ENCODE measurements around the gene WRAP73.

Gene WRAP73

DNA sequence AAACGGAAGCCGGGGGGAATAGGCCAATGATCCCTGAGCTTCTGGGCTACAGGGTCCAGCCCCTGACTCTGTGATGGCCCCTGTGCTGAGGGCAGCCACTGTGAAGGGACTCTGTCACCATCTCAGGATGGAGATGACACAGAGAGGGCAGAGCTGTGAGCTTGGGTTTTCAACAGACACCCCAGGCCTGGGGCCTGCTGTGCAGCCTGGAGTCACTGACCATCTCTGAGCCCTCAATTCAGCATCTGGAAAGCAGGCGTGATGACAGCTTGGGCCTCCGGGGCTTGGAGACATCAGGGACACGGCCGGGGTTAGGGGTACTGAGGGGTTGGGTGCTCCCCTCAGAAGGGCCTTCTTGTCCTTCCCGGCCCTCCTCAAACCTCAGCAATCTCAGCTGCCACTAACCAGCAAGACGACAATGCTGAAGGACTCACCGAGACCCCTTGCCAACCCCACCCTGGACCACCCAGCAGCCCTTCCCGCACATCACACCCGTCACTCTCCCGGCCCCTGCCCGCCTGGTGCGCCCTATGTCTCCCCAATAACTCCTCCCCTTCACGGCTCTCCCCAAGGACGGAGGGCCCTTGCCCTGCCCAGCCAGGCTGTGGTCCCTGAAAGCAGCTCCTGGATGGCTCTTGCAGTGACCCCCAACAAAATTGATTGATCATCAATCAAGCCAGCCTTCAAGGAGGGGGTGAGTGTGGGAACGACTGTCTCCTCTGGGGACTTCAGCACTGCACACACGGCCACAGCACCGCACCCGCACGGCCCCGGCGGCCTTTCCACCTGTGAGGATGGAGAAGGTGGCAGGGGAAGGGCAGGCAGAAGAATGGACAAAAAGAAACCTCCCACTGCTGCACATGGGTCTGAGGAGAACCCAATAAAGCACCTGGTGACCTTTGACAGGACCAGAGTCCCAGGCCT, 42.9 kb downstream of the WRAP73 start:
- POLR2A ChIA-PET, result no interaction called here
- TF ChIP-seq, protein P1, sequence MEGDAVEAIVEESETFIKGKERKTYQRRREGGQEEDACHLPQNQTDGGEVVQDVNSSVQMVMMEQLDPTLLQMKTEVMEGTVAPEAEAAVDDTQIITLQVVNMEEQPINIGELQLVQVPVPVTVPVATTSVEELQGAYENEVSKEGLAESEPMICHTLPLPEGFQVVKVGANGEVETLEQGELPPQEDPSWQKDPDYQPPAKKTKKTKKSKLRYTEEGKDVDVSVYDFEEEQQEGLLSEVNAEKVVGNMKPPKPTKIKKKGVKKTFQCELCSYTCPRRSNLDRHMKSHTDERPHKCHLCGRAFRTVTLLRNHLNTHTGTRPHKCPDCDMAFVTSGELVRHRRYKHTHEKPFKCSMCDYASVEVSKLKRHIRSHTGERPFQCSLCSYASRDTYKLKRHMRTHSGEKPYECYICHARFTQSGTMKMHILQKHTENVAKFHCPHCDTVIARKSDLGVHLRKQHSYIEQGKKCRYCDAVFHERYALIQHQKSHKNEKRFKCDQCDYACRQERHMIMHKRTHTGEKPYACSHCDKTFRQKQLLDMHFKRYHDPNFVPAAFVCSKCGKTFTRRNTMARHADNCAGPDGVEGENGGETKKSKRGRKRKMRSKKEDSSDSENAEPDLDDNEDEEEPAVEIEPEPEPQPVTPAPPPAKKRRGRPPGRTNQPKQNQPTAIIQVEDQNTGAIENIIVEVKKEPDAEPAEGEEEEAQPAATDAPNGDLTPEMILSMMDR (IDR thresholded peaks at IDR 0.05; ENCODE audit: control extremely low read depth, extremely low read depth, low read depth, missing control alignments), result no peak
- CTCF ChIA-PET, result interaction anchor here (1.0 to 1.2 kb wide), 2 partner anchors 12 to 154 kb away, joined by 3 read pairs; no protein-coding TSS in a partner anchor
- DNase-seq (ENCODE audit: extremely low spot score), result no peak

DNA sequence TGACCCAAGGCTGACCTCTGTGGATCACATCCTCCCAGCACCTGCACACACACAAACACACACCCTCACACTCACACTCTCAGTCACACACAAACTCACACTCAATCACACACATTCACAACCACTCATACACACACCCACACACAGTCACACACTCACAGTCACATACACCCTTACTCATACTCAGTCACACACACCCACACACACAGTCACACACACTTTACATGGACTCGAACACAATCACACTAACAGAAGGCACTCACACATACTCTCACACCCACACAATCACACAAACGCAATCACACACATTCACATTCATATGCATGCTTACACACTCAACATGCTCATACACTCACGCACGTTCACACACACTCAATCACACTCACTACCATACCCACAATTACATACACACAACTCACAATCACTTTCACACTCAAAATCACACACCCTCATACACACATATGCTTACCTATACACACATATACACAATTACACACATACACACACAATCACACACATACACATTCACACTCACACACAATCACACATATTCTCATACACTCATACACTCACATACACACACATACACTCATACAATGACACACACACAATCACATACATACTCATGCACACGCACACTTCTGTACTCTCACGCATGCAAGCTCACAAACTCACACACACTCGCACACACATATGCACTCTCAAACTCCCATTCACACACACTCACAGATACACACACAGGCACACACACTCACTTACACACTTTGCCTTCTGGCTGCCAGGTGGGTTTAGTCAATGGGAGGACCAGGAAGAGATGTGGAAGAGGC, 44.7 kb downstream of the WRAP73 start:
- ChIA-PET CTCF (no interaction called here), POLR2A (no interaction called here)
- TF ChIP-seq, protein P1 (IDR thresholded peaks at IDR 0.05; ENCODE audit: control extremely low read depth, extremely low read depth, low read depth, missing control alignments), result no peak
- DNase-seq (ENCODE audit: extremely low spot score), result no peak

DNA sequence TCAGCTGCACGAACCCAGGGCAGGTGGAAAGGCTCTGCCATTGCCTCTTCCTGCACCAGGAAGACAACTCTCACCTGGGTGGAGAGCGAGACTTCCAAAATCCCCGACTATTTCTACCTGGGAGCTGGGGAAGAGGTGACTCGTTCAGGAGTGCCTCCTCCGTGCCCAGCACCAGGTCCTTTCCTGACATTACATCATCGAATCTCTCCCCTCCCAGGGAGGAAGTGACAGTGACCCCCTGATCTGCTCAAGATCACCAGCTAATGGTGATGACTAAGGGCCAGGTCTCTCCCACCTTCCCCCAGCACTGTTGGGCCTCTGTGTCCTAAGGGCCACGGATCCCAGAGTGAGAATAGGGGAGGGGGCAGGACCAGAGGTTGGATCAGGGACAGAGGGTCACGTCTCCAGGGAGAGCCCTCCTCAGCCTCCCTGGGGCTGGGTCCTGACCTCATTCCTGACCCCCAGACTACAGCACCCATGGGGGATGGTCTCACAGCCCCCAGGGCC, 45.4 kb downstream of the WRAP73 start:
- POLR2A ChIA-PET, result no interaction called here
- TF ChIP-seq, protein P1 (IDR thresholded peaks at IDR 0.05; ENCODE audit: control extremely low read depth, extremely low read depth, low read depth, missing control alignments), result no peak
- CTCF ChIA-PET, result interaction anchor here (1.2 kb wide), 1 partner anchor 14 kb away, joined by 5 read pairs; no protein-coding TSS in a partner anchor
- DNase-seq (ENCODE audit: extremely low spot score), result no peak

DNA sequence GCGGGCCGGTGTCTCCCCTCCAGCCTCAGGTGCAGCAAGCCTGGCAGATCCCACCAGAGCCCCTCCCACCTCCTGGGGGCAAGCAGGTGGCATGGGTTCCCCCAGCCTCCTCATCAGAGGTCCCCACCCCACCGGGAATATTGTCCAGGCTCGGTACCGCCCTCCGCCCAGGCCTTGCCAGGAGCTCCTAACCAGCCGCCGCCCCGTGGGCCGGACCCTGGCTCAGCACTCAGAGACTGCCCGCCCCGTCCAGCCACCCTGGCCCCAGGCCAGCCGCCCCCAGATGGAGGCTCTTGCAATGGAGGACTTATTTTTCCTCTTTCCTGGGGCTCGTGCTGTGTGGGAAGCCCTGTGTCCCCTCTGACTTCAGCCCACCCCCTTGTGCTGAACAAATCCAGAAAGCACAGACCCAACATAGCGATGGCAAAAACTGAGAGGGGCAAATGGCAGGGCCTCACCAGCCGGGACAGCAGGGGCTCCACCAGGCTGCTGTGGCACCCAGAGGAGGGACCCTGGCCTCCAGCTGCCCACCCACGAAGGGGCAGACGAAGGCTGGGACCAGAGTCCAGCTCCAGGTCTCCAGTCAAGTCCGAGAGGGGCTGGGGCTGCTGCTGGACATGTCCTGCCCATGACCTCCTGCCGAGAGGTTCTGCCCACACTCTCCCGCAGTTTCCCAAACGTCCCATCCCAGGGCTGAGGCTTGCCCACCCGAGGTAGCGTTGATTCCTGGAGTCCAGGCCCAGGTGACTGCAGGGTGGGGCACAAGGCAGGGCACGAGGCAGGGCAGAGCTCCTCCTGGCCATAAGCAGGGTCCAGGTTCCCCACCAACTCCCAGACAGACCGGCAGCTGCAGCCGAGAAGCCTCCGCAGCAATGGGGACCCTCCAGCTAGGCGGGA, 46.1 kb downstream of the WRAP73 start:
- CTCF ChIA-PET, result interaction anchor here (1.2 kb wide), 1 partner anchor 15 kb away, joined by 5 read pairs; no protein-coding TSS in a partner anchor
- TF ChIP-seq, protein P1 (IDR thresholded peaks at IDR 0.05; ENCODE audit: control extremely low read depth, extremely low read depth, low read depth, missing control alignments), result no peak
- no peak for DNase-seq (ENCODE audit: extremely low spot score)
- POLR2A ChIA-PET, result no interaction called here

DNA sequence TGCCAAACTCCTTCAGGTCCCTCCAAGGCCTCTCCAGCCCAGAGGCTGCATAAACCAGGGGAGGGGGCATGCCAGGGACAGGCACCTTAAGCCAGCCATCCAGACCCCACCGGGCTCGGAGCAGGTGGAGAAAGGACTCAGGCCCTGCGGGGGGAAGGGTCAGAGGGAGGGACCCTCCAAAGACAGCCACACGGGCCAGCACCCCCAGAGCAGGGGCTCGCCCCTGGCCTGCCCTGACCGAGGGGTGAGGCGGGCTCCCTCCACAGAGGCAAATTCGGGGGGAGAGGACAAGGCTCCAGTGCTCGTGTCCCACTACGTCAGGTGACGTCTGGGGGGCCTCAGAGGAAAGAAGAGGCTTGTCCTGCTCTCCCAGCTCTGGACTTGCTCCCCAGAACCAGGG, 46.7 kb downstream of the WRAP73 start:
- TF ChIP-seq, protein P1 (IDR thresholded peaks at IDR 0.05; ENCODE audit: control extremely low read depth, extremely low read depth, low read depth, missing control alignments), result no peak
- POLR2A ChIA-PET, result no interaction called here
- CTCF ChIA-PET, result no interaction called here
- no peak for DNase-seq (ENCODE audit: extremely low spot score)

Measured in GM10248 (cell line).